ENCODE measurements around the gene PHC2. TPM values are rescaled to one million over a fixed set of nuclear protein-coding genes. Genes with fewer than 3 reads are reported as not detected.
A peak's percentile ranks its signal among the peaks of the same experiment; 100 is the strongest.

Gene PHC2
- total RNA-seq = 75.9 to 99.7 TPM (median 91.5 TPM) in 3 replicates
- long read RNA-seq, transcript PHC2-202 (7 exons, 2,550 nt) = major isoform, 160 of 251 reads
- long read RNA-seq, partial matches to known transcripts = 13 of 251 reads
- long read RNA-seq, other reads (novel, unspliced or antisense) = 78 of 251 reads

GRCh38 chr1:33430692-33431593, at the start of gene PHC2:
Gene PHC2 (minus strand): TSS chr1:33431095. CDS start chr1:33375539, 55,556 bp downstream.
- H3K36me3 Mint-ChIP-seq (ENCODE audit: low read depth) = no peaks in the 10 kb centered on the region
- peak within 1 kb of the TSS; percentile 67 for H3K27ac Mint-ChIP-seq (ENCODE audit: unreplicated experiment)
- no peaks in the 10 kb centered on the region for H3K9me3 Mint-ChIP-seq (ENCODE audit: low read depth)
- no peaks in the 10 kb centered on the region for H3K27me3 Mint-ChIP-seq (ENCODE audit: low read depth)
- H3K4me3 Mint-ChIP-seq (ENCODE audit: unreplicated experiment) = peak within 1 kb of the TSS; percentile 48
- peaks cover 27% of the 10 kb centered on the region for H3K4me1 Mint-ChIP-seq (ENCODE audit: low read depth)
- peak; percentile 98 for DNase-seq (ENCODE audit: low spot score)
- TF ChIP-seq CTCF (IDR thresholded peaks at IDR 0.05) = peak; percentile 64

DNA sequence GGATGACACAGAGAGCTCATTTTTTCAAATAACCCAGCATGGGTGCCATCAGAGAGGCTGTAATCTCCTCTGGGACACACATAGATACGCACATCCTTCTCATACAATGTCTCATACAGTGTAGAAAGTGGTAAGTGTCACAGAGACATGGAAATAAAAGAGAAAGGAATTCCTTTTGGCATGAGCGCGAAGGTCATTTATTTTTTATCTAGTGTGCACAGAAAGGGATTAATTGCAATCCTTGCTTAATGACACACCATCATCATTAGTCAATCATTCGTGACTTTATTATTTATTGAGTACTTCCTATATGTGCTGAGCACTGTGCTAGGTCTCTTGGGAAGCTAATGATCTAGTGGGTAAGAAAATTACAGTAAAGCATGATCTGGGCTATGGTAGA, 46.6 kb upstream of the PHC2 start:
- Mint-ChIP-seq H3K4me1 (ENCODE audit: low read depth) (peaks cover 12% of the 10 kb centered on the region), H3K9me3 (ENCODE audit: low read depth) (no peaks in the 10 kb centered on the region), H3K36me3 (ENCODE audit: low read depth) (peaks cover 14% of the 10 kb centered on the region), H3K4me3 (ENCODE audit: unreplicated experiment) (no peak overlapping the region), H3K27ac (ENCODE audit: unreplicated experiment) (no peak overlapping the region), H3K27me3 (ENCODE audit: low read depth) (no peaks in the 10 kb centered on the region)
- TF ChIP-seq CTCF (IDR thresholded peaks at IDR 0.05) = no peak
- no peak for DNase-seq (ENCODE audit: low spot score)

GRCh38 chr1:33473900-33474299, 43.0 kb upstream of the PHC2 start:
- Mint-ChIP-seq H3K4me3 (ENCODE audit: unreplicated experiment) (peak overlapping the region; percentile 88), H3K36me3 (ENCODE audit: low read depth) (no peaks in the 10 kb centered on the region), H3K9me3 (ENCODE audit: low read depth) (no peaks in the 10 kb centered on the region), H3K27me3 (ENCODE audit: low read depth) (no peaks in the 10 kb centered on the region), H3K27ac (ENCODE audit: unreplicated experiment) (no peak overlapping the region), H3K4me1 (ENCODE audit: low read depth) (peaks cover 27% of the 10 kb centered on the region)
- TF ChIP-seq CTCF (IDR thresholded peaks at IDR 0.05) = no peak
- no peak for DNase-seq (ENCODE audit: low spot score)

GRCh38 chr1:33472269-33472980, 41.5 kb upstream of the PHC2 start, which contains the start of gene ZSCAN20:
Gene ZSCAN20 (plus strand): TSS chr1:33472645. CDS start chr1:33479289, 6,644 bp downstream.
- Mint-ChIP-seq H3K9me3 (ENCODE audit: low read depth) (no peaks in the 10 kb centered on the region), H3K27ac (ENCODE audit: unreplicated experiment) (peak within 1 kb of the TSS; percentile 89), H3K4me3 (ENCODE audit: unreplicated experiment) (peak within 1 kb of the TSS; percentile 88), H3K36me3 (ENCODE audit: low read depth) (no peaks in the 10 kb centered on the region), H3K27me3 (ENCODE audit: low read depth) (no peaks in the 10 kb centered on the region), H3K4me1 (ENCODE audit: low read depth) (peaks cover 35% of the 10 kb centered on the region)
- TF ChIP-seq CTCF (IDR thresholded peaks at IDR 0.05) = no peak
- peak; percentile 98 for DNase-seq (ENCODE audit: low spot score)

DNA sequence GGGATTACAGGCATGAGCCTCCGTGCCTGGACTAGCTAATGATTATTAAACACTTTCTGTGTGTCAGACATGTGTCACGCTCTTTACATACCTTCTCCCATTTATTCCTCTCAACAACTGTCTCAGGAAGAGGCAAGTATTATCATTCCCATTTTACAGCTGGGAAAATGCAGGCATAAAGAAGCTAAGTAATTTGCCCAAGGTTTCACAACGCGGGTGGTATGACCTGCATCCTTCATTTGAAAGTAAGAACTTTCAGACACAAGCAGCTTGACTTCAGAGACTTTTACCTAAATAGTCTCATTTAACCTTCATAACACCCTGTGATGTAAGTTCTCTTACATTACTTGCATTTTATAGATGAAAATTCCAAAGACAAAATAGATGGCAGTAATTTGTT, 40.5 kb upstream of the PHC2 start:
- TF ChIP-seq CTCF (IDR thresholded peaks at IDR 0.05) = no peak
- Mint-ChIP-seq H3K36me3 (ENCODE audit: low read depth) (no peaks in the 10 kb centered on the region), H3K4me1 (ENCODE audit: low read depth) (peaks cover 35% of the 10 kb centered on the region), H3K27ac (ENCODE audit: unreplicated experiment) (no peak overlapping the region), H3K27me3 (ENCODE audit: low read depth) (no peaks in the 10 kb centered on the region), H3K4me3 (ENCODE audit: unreplicated experiment) (no peak overlapping the region), H3K9me3 (ENCODE audit: low read depth) (no peaks in the 10 kb centered on the region)
- no peak for DNase-seq (ENCODE audit: low spot score)

Measured in chondrocyte (in vitro differentiated cells).